Muscle layer of duodenum (tissue), 2 donors: ENCODE data around the gene SMARCD3.

Source experiments
- H3K27ac ChIP-seq: one replicate; pipeline ENCODE4 v1.7.0; 2013; ENCODE audit warnings: mild to moderate bottlenecking, low read length
- H3K27me3 ChIP-seq: one replicate; pipeline ENCODE4 v1.7.0; 2013; ENCODE audit warnings: low read depth, mild to moderate bottlenecking, control low read depth, low read length
- H3K36me3 ChIP-seq, 2 donors: one replicate each; pipeline ENCODE4 v1.7.0; 2013; ENCODE audit warnings: low read length in 2 of 2, control low read depth in 1 of 2, mild to moderate bottlenecking in 1 of 2; ENCODE audit not compliant: insufficient read depth in 2 of 2, control insufficient read depth in 1 of 2
- H3K4me1 ChIP-seq, 2 donors: one replicate each; pipeline ENCODE4 v1.7.0; 2013; ENCODE audit warnings: low read length in 2 of 2, mild to moderate bottlenecking in 2 of 2, control low read depth in 1 of 2, moderate library complexity in 1 of 2; ENCODE audit not compliant: insufficient read depth in 2 of 2, control insufficient read depth in 1 of 2
- H3K4me3 ChIP-seq, 2 donors: one replicate each; pipeline ENCODE4 v1.7.0; 2013; ENCODE audit warnings: low read length in 2 of 2, low read depth in 1 of 2, mild to moderate bottlenecking in 1 of 2
- H3K9me3 ChIP-seq, 2 donors: one replicate each; pipeline ENCODE4 v1.7.0; 2013; ENCODE audit warnings: low read length in 2 of 2, control low read depth in 1 of 2, mild to moderate bottlenecking in 1 of 2; ENCODE audit not compliant: control insufficient read depth in 1 of 2
- donor health status: healthy.

The SMARCD3 gene

GRCh38 chr7:151279868-151280267 is 31.4 kb upstream of the SMARCD3 start:
- no peaks in the 10 kb centered on the region for H3K27me3 ChIP-seq
- no peaks in the 10 kb centered on the region for H3K36me3 ChIP-seq
- no peak overlapping the region for H3K27ac ChIP-seq
- no peaks in the 10 kb centered on the region for H3K9me3 ChIP-seq
- no peak overlapping the region for H3K4me3 ChIP-seq
- H3K4me1 ChIP-seq = peaks cover 0 to 13% of the 10 kb centered on the region in 2 donors

GRCh38 chr7:151278949-151279348 is 30.5 kb upstream of the SMARCD3 start:
- no peaks in the 10 kb centered on the region for H3K36me3 ChIP-seq
- H3K4me3 ChIP-seq = no peak overlapping the region
- H3K27ac ChIP-seq = no peak overlapping the region
- H3K4me1 ChIP-seq = peaks cover 0 to 13% of the 10 kb centered on the region in 2 donors
- no peaks in the 10 kb centered on the region for H3K9me3 ChIP-seq
- no peaks in the 10 kb centered on the region for H3K27me3 ChIP-seq

DNA sequence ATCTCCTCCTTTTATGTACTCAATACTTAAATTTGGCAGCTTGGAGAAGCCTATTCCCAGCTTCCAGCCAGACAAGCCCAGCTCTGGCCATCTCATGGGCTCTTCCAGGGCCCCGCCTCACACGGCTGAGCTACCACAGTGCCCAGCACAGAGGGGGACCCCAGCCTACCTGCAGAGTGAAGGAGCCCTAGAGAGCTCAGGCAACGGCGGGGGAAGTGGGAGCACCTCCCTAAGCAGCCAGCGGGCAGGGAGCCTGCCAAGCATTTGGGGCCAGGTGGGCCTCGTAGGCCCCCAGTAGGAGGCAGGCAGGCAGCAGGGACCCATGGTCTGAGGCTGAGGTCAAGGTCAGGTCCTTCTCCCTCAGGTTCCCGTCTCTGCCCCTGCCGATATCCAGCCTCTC is 29.1 kb upstream of the SMARCD3 start:
- Histone ChIP-seq H3K4me1 (peaks cover 0 to 13% of the 10 kb centered on the region in 2 donors), H3K4me3 (peak overlapping the region; percentile 27 to 63), H3K9me3 (no peaks in the 10 kb centered on the region), H3K27ac (no peak overlapping the region), H3K27me3 (no peaks in the 10 kb centered on the region), H3K36me3 (no peaks in the 10 kb centered on the region)

- Histone ChIP-seq H3K27me3 (no peaks in the 10 kb centered on the region), H3K36me3 (no peaks in the 10 kb centered on the region), H3K4me3 (peak overlapping the region; percentile 30 to 63)
These were observed 28.4 kb upstream of the SMARCD3 start for GRCh38 chr7:151276666-151277590.

GRCh38 chr7:151275813-151276577 is 27.5 kb upstream of the SMARCD3 start:
- Histone ChIP-seq H3K27me3 (no peaks in the 10 kb centered on the region), H3K9me3 (no peaks in the 10 kb centered on the region), H3K4me3 (peak overlapping the region; percentile 30 to 34), H3K36me3 (no peaks in the 10 kb centered on the region), H3K27ac (no peak overlapping the region), H3K4me1 (peaks cover 0 to 13% of the 10 kb centered on the region in 2 donors)

More at GRCh38 chr7:151276666-151277590, 28.4 kb upstream of the SMARCD3 start:
- no peak overlapping the region for H3K27ac ChIP-seq
- peaks cover 0 to 13% of the 10 kb centered on the region in 2 donors for H3K4me1 ChIP-seq
- H3K9me3 ChIP-seq = no peaks in the 10 kb centered on the region

GRCh38 chr7:151274936-151275812 is 26.7 kb upstream of the SMARCD3 start:
- H3K4me3 ChIP-seq = no peak overlapping the region
- H3K36me3 ChIP-seq = no peaks in the 10 kb centered on the region
- H3K27me3 ChIP-seq = no peaks in the 10 kb centered on the region
- H3K27ac ChIP-seq = no peak overlapping the region
- no peaks in the 10 kb centered on the region for H3K9me3 ChIP-seq
- H3K4me1 ChIP-seq = peaks cover 0 to 13% of the 10 kb centered on the region in 2 donors

- Histone ChIP-seq H3K4me1 (peaks cover 0 to 13% of the 10 kb centered on the region in 2 donors), H3K36me3 (no peaks in the 10 kb centered on the region), H3K9me3 (no peaks in the 10 kb centered on the region), H3K27me3 (no peaks in the 10 kb centered on the region), H3K27ac (no peak overlapping the region), H3K4me3 (no peak overlapping the region)
These were observed 25.9 kb upstream of the SMARCD3 start for GRCh38 chr7:151274396-151274795.

- Histone ChIP-seq H3K4me1 (peaks cover 0 to 13% of the 10 kb centered on the region in 2 donors), H3K4me3 (no peak overlapping the region), H3K9me3 (no peaks in the 10 kb centered on the region), H3K27me3 (no peaks in the 10 kb centered on the region), H3K27ac (no peak overlapping the region), H3K36me3 (no peaks in the 10 kb centered on the region)
These were observed 25.3 kb upstream of the SMARCD3 start for GRCh38 chr7:151273651-151274390.

- H3K27ac ChIP-seq = no peak overlapping the region
- peaks cover 0 to 13% of the 10 kb centered on the region in 2 donors for H3K4me1 ChIP-seq
These were observed 24.4 kb upstream of the SMARCD3 start for GRCh38 chr7:151272877-151273276.

DNA sequence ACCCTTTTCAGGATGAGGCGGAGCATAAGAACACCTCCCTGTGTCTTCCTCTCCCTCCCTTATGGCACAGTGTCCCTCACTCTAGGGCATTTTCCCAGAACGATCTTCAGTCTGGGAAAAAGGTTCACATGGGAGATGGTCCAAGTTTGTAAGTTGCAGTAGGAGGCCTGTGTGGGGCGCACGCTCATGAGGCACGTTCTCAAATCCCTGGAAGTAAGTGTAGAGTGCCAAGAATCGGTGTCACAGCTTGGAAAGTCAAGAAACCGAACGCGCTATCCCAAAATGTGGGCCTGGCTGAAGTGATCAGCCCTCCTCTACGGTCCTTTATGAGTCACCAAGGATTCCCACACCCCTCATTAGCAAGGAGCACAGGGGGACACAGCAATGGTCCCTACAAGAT is 23.9 kb upstream of the SMARCD3 start:
- peaks cover 0 to 13% of the 10 kb centered on the region in 2 donors for H3K4me1 ChIP-seq
- H3K27me3 ChIP-seq = no peaks in the 10 kb centered on the region
- H3K27ac ChIP-seq = peak overlapping the region; percentile 23
- no peaks in the 10 kb centered on the region for H3K9me3 ChIP-seq
- H3K36me3 ChIP-seq = no peaks in the 10 kb centered on the region
- H3K4me3 ChIP-seq = no peak overlapping the region

More at GRCh38 chr7:151272877-151273276, 24.4 kb upstream of the SMARCD3 start:
- no peaks in the 10 kb centered on the region for H3K36me3 ChIP-seq
- no peak overlapping the region for H3K4me3 ChIP-seq
- H3K9me3 ChIP-seq = no peaks in the 10 kb centered on the region
- H3K27me3 ChIP-seq = no peaks in the 10 kb centered on the region
